Mucosa of gallbladder (tissue), 1 donor: ENCODE measurements around the gene CEP170B. TPM values are rescaled to one million over a fixed set of nuclear protein-coding genes. Genes with fewer than 3 reads are reported as not detected.
"Not testable (repeated sequence)": the region's sequence is repeated elsewhere in the genome, so short reads cannot be mapped to it uniquely, and the experiment has no call there.

Experiments
- DNase-seq: peaks from one replicate; pipeline ENCODE4 v3.0.0-alpha.2; 2020; ENCODE audit warnings: low spot score
- total RNA-seq: library from RNA; stranded (reverse); gene quantifications from one replicate; pipeline ENCODE4 v1.2.1, GENCODE V29; 2021
- donor health status: DM: no; HTN: no; CAD: no.

The CEP170B gene
- total RNA-seq, 1 donor from 2014 or later, result 95.6 TPM

DNA sequence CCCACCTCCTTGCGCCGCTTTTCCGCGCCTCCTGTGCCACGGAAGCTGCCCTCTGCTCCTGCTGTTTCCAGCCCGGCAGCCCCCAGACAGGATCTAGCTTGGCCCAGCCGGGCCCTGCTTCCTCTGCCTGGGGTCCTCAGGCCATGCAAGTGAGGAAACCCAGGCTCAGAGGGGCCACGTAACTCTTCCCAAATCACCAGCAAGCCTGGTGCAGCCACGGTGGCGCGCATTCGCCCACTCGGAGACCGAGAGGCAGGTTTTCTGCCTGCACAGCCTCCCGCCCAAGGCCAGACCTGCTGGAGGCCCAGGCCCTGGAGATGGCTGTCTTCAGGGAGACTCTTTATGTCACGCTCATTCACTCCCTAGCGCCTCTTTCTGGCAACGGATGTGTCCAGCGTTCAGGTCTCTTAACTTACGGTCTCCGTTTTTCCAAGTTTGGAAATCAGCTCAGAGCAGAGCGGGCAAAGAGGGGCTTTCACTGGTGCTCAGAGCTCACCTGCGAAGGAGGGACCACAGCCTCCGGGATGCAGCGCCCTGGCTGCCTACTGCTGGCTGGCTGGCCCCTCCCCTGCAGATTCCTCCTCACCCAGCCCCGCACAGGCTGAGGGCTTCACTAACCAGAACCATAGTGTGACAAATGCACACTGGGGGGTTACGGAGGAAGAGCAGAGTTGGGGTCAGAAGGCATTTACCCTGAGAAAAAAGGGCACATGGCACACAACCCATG, 20.6 kb upstream of the CEP170B start:
- DNase-seq, result no peak

DNA sequence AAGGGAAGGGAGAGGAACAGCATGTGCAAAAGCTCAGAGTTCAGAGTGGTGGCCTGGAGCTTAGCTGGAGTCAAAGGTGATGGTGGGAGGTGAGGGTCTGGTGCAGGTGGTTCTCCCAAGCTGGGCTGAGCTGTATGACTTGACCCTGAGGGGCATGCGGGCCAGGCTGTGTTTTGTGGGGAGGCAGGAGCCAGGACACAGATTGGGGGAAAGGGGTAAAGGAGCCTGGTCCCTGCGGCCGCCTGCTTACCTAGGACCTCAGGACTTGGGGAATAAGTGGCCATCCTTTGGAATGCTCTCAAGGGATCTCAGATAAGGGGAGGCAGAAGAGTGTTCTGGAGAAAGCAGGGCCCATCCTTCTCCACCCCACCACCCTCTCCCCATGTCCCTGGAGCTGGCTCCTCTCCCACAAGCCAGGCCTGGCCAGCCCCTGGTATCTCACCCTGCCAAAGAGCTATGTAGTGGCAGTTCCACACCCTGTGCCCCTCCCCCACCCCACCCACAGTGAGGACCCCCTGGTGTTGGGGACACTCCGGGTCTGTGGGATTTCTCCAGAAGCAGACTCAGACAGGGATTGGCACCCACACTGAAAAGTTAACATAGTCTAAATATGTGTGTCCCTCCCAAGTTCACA, 19.9 kb upstream of the CEP170B start:
- no peak for DNase-seq

DNA sequence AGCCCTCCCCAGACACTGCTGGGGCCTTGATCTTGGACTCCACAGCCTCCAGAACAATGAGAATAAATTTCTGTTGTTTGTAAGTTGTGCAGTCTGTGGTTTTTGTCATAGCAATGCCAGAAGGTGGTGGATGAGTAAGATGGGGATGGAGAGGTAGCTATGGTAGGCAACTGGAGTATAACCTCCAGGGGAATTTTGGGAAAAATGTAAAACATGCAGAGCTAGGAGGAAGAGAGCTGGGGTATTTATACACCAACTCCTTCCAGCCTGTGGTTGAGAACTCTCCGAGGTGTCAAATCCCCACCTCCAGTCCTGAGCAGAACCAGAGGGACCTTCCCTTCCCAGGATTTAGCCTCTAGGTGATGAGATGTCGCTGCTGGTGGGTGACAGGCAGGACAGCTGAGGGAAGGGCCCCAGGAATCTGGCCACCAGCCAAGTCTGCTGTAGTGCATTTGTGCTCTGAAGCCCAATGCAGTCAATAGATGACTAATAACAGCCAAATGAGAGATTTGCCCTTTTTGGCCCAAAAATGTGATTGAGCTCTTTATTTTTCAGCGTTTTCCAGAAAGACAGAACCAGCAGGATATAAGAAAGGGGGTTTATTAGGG, 19.1 kb upstream of the CEP170B start:
- DNase-seq, result no peak

DNA sequence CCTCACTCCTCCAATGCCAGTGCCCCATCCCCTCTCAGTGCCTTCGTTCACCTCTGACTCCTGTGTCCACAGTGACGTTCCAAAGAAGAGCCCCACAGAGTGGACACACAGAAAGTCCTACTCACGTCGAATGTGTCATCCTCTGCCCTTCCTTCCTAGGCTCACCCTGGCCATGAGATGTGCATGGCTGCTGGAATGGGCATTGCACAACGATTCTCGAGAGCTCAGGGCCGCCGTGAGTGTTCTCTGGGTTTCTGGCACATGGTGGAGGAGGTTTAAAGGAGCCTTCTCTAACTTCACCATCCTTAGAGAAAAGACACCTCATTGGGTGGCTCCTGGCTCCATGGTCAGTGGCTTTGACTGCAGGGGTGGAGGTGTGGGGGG, 12.8 kb upstream of the CEP170B start:
- DNase-seq, result no peak

DNA sequence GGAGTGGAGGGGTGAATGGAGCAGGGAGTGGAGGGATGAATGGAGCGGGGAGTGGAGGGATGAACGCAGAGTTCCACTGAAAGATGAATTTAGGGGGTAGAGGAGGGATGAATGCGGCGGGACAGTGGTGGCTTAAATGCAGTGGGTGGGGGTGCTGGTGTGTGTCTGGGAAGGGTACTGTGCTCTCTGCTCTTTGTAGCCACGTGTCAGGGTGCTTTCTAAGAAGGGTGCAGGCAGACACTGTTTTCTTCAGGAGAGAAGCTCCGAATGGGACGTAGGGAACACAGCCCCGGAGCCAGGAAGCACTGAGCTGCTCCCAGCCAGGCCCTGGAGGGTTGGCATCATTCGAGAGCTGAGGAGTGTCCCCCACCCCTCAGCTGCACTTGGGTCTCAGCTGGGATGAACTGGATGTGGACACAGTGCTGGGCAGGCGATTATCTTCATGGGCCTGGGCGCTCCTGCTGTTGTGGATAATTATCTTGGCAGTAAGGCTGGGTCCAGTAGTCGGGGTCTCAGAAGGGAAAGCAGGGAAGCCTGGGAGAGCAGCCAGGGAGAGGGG, 9.5 kb upstream of the CEP170B start:
- no peak for DNase-seq

DNA sequence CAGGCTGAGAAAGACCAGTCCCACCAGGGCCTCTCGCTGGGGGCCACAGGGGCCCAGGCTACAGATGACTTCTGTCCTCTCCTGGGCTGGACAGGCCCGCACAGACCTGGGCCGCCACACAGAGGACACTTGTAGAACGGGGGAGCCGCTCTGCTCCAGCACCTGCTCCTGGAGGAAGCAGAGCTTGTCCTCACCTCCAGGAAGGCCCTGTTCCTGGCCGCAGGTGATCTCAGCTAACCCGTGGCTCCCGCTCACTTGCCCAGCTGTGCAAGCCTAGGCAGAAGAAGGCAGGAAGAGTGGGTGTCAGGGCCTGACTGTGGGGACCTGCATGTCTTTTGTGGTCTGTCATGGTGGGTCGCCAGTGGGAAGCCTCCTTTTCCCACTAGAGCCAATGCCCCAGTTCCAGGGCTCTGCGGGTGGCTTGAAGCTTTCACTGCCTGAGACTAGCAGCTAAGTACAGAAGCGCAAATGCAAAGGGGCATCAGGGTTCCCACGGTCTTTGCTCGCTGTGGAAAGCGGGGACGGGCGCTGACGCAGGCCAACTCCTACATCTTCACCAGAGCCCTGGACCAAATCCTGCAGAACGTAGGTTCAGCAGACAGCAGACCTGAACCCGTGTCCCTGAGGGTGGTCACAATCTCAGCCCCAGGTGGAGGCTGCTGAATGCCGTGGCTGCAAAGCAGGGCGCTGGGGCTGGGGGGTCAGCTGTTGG, 8.8 kb upstream of the CEP170B start:
- no peak for DNase-seq

DNA sequence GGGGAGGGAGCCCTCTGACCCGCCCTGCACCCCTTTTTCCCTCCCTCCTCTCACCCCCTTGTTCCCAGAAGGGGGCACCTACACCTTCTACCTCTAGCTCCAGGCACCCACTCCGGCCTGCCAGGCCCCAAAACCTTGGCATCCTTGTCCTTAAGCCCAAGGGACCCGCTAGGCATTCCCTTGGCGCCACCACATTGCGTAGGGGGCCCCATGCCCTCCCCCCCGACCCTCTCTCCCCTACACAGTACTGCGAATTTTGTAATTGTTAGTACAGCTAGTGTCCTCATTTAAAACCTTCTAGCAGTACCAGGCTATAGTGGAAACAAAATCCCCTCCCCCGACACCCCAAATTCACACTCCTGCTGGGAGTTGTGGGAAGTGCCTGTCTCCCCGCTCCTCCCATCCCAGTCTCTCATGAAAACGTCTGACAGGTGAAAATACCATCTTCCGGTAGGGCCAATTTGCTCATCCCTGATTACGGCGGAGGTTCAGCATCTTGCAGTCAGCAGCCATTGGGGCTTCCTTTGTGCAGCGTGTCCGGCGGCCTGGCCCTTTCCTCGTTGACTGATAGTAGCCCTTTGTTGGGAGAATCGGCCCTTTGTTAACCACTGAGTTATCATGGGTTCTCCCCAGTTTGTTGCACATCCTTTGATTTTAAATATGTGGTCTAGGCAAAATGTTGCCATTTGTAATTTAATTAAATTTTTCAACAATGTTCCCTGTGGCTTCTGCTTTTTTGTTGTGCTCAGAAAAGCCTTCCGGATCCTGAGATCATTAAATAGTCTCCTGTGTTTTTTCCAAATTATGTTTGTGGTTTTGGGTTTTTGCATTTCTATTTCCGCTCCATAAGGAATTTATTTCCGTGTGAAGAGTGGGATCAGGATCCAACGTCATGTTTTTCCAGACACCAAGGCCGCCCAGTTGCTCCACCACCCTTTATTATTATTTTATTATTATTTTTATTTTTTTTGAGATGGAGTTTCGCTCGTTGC, 7.9 kb upstream of the CEP170B start:
- no peak for DNase-seq

DNA sequence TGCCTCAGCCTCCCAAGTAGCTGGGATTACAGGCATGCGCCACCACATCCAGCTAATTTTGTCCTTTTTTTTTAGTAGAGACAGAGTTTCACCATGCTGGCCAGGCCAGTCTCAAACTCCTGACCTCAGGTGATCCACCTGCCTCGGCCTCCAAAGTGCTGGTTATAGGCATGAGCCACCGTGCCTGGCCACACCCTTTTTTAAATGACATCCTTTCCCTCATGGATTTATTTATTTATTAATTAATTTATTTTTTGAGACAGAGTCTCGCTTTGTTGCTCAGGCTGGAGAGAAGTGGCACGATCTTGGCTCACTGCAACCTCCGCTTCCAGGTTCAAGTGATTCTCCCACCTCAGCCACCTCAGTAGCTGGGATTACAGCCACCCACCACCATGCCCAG, 7.1 kb upstream of the CEP170B start:
- not testable (repeated sequence) for DNase-seq

DNA sequence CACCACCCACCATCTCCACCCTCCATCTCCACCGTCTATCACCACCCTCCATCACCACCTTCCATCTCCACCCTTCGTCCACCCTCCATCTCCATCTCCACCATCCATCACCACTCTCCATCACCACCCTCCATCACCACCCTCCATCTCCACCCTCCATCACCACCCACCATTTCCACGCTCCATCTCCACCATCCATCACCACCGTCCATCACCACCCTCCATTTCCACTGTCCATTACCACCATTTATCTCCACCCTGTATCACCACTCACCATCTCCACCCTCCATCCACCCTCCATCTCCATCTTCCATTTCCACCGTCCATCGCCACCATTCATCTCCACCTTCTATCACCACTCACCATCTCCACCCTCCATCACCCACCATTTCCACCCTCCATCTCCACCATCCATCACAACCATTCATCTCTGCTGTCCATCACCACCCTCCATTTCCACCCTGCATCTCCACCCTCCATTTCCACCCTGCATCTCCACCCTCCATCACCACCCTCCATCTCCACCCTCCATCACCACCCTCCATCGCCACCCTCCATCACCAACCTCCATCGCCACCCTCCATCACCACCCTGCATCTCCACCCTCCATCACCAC, 6.1 kb upstream of the CEP170B start:
- no peak for DNase-seq

DNA sequence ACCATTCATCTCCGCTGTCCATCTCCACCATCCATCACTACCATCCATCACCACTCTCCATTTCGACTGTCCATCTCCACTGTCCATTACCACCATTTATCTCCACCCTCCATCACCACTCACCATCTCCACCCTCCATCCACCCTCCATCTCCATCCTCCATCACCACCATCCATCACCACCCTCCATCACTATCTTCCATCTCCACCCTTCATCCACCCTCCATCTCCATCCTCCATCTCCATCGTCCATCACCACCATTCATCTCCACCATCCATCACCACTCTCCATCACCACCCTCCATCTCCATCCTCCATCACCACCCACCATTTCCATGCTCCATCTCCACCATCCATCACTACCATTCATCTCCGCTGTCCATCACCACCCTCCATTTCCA, 5.2 kb upstream of the CEP170B start:
- no peak for DNase-seq

DNA sequence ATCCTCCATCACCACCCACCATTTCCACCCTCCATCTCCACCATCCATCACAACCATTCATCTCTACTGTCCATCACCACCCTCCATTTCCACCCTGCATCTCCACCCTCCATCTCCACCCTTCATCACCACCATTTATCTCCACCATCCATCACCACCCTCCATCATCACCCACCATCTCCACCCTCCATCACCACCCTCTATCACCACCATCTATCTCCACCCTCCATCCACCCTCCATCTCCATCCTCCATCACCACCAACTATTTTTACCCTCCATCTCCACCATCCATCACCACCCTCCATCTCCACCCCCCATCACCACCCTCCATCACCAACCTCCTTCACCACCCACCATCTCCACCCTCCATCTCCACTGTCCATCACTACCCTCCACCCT, 4.7 kb upstream of the CEP170B start:
- no peak for DNase-seq

DNA sequence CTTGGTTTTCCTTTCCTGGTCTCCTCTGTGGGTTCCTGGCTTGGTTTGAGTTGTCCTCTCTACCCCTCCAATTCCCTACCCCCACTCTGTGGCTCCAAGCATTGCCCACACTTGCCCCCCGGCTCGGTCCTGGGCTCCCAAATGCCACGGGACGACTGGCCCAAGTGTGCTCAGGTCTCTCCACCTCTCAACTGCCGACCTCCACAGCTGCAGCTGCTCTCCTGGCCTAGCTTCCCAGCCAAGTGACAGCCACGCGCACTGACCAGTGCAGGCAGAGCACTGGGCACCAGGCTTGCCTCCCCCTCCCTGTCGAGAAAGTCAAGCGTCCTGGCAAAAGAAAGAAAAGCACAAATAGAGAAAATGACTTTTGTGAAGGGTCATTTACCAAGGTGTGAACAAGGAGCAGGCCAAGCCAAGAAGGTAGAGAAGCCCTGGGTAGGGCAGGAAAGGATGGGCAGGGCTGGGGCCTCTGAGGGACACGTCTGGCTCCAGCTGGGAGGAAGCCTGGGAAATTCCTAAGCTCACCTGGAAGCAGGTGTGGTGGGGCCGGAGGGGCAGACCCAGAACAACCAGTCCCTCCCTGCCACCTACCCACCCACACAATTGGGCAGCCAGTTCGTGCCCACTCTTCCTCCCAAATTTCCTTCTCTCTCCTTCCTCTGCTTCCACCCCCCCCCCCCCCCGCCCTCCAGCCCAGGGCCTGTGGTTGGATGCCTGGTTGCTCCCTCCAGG, 1.8 kb upstream of the CEP170B start:
- no peak for DNase-seq

DNA sequence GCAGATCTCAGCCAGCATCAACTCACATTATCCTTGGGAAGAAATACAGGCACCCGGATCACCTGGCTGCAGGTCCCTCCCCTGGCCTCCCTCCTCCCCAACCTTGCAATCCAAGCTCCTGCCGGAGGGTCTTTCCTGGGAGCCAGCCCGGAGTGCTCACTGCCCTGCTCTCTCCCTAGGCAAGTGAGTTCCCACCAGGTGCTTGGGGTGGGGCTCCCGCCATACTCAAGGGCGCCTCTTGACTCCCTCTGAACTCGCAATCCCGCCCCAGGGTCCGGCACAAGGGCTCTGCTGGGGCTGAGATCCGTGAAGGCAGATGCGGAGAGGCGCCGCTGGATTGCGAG, 1.2 kb upstream of the CEP170B start:
- no peak for DNase-seq

DNA sequence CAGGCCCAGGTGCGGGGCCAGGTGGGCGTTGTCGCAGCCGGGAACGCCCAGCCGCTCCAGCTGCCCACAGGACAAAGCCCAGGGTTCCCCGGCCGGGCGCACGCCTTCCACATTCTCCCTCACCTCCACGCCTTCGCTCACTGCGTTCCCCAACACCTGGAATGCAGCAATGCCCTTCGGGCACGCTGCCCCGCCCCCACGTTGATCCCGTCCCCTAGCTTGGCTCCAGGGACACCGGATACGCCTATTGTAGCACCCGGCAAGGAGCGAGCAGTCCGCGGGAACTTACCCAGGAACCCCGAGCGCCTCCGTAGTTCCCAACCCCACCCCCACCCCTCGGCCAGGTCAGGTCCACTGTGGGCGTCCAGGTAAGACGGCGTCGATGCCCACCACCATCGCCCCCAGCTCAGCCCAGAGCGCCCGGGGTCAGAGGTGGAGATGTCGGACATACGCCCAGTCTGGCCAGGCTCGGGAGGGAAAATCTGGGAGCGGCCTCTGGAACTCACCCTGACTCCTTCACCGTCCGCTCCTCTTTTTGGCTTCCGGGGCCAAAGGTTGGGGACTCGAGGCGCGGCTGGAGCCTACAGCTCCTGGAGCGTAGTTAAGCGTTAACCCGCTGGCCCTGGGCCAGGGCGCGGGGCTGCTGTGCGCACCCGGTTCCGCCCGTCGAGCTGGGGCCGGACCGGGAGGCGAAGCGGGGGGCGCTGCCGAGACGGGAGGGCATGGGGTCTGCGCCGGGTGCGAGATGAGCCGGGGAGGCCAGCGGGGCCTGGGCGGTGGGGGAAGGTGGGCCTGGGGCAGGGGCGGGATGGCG, 594 bp upstream of the CEP170B start:
- DNase-seq, result peak; percentile 88

DNA sequence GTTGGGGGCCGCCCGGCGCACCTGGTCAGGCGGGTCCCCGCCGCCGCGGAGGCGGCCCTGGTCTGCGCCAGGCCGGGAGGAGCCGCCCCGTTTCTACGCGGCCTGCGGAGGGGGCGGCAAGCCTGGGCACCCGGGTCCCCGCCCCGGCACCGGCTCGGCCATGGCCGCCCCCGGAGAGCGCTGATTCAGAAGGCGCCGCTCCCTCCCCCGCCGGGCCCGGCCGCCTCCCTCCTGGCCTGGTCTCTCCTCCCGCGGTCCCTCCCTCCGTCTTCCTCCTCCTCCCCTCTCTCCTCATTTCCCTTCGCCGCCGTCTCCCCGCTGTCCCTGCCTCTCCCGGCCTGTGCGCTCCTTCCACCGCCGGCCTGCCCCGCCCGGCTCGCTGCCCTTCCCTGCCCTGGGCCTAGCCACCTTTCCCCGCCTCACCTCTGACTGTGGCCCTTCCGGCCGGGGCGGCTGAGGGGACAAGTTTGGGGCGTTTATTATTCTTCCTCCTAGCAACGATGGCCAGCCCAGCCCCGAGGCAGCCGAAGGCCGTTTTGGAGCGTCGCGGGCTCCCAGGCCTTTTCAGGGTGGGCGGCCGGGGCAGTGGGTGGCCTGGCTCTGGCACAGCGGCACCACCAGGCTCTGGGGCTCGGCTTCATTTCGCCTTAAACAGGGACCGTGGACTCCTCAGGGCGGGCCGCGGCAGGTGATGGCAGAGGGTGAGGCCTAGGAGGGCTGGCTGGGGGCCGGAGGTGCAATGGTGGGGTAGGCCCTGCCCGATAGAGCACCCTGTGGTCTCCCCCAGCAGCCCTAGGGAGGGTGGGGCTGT, 768 bp downstream of the CEP170B start:
- peak; percentile 58 for DNase-seq

DNA sequence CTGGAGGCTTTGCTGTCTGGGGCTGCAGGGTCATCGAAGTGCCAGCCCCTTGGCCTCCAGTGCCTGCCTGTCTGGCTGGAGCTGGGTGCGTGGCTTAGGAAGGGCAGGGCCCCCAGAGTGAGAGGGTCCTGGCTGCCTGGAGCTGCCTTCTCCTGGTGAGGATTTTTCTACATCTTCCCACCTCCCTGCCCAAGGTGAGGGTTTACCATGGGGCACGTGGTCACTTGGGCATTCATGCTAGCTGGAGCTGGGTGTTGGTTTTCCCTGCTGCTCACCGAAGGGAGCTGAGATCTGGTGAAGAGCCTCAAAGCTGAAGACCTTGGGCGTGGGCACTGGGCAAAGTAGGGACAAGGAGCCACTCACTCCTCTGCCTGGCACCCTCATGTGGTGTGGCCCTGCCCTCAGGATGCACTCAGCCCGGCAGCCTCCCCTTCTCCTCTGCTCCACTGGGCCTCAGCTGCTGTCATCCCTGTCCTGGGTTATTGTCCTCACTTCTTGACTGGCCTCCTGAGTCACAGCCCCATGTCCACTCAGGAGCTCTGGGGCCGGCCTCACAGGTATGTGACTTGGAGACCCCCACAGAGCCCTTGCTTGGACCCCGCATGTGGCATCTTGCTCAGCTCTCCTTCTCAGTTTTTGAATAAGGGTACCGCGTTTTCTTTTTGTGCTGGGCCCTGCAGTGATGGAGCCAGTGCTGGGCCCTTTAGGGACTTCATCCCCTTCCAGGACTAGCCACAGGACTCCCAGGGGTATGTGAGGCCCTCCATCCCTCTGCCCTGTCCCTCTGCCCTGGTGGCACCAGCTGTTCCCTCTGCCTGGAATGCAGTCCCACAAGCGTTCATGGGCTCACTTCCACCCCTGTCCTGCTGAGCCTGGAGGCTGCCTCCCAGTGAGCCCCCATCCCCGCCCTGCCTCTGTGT, 1.6 kb downstream of the CEP170B start:
- no peak for DNase-seq

DNA sequence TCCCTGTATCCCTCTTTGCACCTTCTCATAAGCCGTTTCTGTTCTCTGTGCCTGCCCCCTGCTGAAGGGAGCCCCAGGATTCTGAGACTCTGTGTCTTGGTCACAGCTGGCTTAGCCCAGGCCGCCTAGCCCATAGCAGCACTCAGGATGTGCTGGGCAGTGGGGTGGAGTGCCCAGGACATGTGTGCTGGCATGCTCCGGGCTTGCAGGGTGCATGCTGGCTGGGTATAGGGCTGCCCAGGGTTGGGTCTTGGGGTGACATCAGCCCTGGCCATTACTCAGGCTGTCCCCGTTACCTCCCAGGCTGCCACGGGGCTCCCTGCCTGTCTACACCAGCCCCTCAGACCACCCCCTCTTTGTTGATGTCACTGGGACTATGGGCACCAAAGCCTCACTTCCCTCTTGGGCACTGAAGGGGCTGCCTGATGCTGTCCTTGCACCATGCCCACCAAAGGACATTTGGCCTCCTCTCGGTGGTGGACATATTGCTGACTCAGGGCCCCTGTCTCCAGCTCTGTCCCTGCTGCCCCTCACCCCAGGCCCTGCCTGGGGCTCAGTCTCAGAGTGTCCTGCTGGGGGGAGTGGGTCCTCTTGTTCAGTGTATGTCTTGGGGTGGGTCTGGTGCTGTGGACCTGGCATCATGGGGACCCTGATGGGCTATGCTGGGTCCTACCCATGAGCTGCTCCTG, 2.4 kb downstream of the CEP170B start:
- DNase-seq, result no peak
